Measurements from ENCODE around the gene DYRK3.
A peak's percentile ranks its signal among the peaks of the same experiment; 100 is the strongest.

Gene DYRK3

DNA sequence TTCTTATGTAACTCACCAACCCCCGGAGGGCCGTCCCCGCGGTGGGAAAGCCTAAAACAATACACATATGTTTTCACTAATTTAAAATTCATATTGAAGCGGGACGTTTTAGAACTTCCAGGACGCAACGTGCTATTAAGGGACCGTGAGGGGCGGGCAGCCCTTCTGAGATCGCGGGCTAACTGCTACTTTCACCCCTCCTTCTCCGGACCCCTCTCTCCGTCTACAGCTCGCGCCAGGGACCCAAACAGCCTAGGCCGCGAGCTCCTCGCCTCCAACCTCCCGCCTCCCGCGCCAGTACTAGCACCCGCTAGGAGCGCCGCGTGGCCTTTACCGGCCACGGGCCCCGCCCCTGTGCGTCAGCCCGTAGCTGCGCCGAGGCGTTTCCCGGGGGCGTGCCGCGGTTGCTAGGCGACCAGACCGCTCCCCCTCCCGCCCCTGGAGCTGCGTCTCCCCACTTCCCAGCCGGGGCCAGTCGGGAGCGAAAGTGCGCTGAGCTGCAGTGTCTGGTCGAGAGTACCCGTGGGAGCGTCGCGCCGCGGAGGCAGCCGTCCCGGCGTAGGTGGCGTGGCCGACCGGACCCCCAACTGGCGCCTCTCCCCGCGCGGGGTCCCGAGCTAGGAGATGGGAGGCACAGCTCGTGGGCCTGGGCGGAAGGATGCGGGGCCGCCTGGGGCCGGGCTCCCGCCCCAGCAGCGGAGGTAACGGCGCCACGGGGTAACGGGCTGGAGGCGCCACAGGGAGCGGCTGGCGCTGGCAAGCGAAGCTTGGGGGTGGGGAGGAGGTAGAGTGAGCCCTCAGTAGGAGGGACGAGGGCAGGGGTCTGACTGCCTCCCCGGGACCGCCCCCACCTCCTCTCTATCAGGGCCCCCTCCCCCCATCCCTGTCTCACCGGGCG, at the start of gene DYRK3:
TSS of gene DYRK3 (plus strand) at position 457 of the 898 bp plus-strand sequence. CDS start at position 625, 168 bp downstream.
- H3K9me3 ChIP-seq (ENCODE audit: control insufficient read depth in 1 of 2, low read length in 2 of 2): no peaks in the 10 kb centered on the region
- H3K36me3 ChIP-seq (ENCODE audit: control insufficient read depth in 1 of 2, insufficient read depth in 2 of 2, low read length in 2 of 2): no peaks in the 10 kb centered on the region
- peak within 1 kb of the TSS; percentile 83 to 87 for H3K4me3 ChIP-seq (ENCODE audit: low read depth in 1 of 2, low read length in 2 of 2)
- H3K27me3 ChIP-seq (ENCODE audit: low read depth, low read length): no peaks in the 10 kb centered on the region
- H3K27ac ChIP-seq (ENCODE audit: low read length): peak within 1 kb of the TSS; percentile 85
- H3K4me1 ChIP-seq (ENCODE audit: control insufficient read depth in 1 of 2, insufficient read depth in 2 of 2, low read length in 2 of 2): peaks cover 7 to 11% of the 10 kb centered on the region in 2 donors

GRCh38 chr1:206586501-206587445, 48.6 kb upstream of the DYRK3 start:
- peaks cover 0 to 21% of the 10 kb centered on the region in 2 donors for H3K4me1 ChIP-seq (ENCODE audit: control insufficient read depth in 1 of 2, insufficient read depth in 2 of 2, low read length in 2 of 2)
- no peak overlapping the region for H3K27ac ChIP-seq (ENCODE audit: low read length)
- H3K9me3 ChIP-seq (ENCODE audit: control insufficient read depth in 1 of 2, low read length in 2 of 2): no peaks in the 10 kb centered on the region
- H3K36me3 ChIP-seq (ENCODE audit: control insufficient read depth in 1 of 2, insufficient read depth in 2 of 2, low read length in 2 of 2): peaks cover 24 to 49% of the 10 kb centered on the region in 2 donors
- H3K27me3 ChIP-seq (ENCODE audit: low read depth, low read length): no peaks in the 10 kb centered on the region
- H3K4me3 ChIP-seq (ENCODE audit: low read depth in 1 of 2, low read length in 2 of 2): no peak overlapping the region

DNA sequence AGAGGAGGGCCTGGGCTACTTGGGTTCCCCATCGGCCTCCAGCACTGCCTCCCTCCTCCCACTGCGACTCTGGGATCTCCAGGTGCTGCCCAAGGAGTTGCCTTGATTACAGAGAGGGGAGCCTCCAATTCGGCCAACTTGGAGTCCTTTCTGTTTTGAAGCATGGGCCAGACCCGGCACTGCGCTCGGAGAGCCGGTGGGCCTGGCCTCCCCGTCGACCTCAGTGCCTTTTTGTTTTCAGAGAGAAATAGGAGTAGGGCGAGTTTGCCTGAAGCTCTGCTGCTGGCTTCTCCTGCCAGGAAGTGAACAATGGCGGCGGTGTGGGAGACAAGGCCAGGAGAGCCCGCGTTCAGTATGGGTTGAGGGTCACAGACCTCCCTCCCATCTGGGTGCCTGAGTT, 47.4 kb upstream of the DYRK3 start:
- Histone ChIP-seq H3K27ac (ENCODE audit: low read length) (no peak overlapping the region), H3K4me1 (ENCODE audit: control insufficient read depth in 1 of 2, insufficient read depth in 2 of 2, low read length in 2 of 2) (peaks cover 0 to 21% of the 10 kb centered on the region in 2 donors), H3K36me3 (ENCODE audit: control insufficient read depth in 1 of 2, insufficient read depth in 2 of 2, low read length in 2 of 2) (peaks cover 35 to 61% of the 10 kb centered on the region in 2 donors), H3K27me3 (ENCODE audit: low read depth, low read length) (no peaks in the 10 kb centered on the region), H3K9me3 (ENCODE audit: control insufficient read depth in 1 of 2, low read length in 2 of 2) (no peaks in the 10 kb centered on the region), H3K4me3 (ENCODE audit: low read depth in 1 of 2, low read length in 2 of 2) (no peak overlapping the region)

- Histone ChIP-seq H3K27me3 (ENCODE audit: low read depth, low read length) (no peaks in the 10 kb centered on the region), H3K27ac (ENCODE audit: low read length) (peak overlapping the region; percentile 35), H3K4me1 (ENCODE audit: control insufficient read depth in 1 of 2, insufficient read depth in 2 of 2, low read length in 2 of 2) (peaks cover 0 to 21% of the 10 kb centered on the region in 2 donors), H3K36me3 (ENCODE audit: control insufficient read depth in 1 of 2, insufficient read depth in 2 of 2, low read length in 2 of 2) (peaks cover 40 to 67% of the 10 kb centered on the region in 2 donors), H3K9me3 (ENCODE audit: control insufficient read depth in 1 of 2, low read length in 2 of 2) (no peaks in the 10 kb centered on the region), H3K4me3 (ENCODE audit: low read depth in 1 of 2, low read length in 2 of 2) (no peak overlapping the region)
Observed at GRCh38 chr1:206588492-206588891, 46.8 kb upstream of the DYRK3 start.

DNA sequence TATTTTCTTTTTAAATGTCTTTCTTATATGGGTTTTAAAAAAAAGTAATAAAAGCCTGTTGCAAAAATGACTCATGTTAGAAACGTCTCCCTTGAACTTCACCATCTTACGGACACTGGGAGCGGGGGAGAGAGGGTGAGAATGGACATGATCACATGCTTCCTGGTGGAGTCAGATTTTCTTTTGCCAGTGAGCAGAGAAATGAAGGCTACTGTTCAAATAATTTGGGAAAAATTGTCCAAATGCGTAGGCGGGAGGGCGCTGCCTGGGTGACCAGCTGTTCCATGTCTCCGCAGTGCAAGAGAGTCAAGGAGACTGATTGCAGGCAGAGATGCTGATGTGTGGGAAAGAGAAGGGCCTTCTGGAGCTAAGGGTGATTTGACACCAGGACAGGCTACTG, 46.1 kb upstream of the DYRK3 start:
- Histone ChIP-seq H3K36me3 (ENCODE audit: control insufficient read depth in 1 of 2, insufficient read depth in 2 of 2, low read length in 2 of 2) (peaks cover 40 to 70% of the 10 kb centered on the region in 2 donors), H3K27ac (ENCODE audit: low read length) (peak overlapping the region; percentile 35), H3K4me1 (ENCODE audit: control insufficient read depth in 1 of 2, insufficient read depth in 2 of 2, low read length in 2 of 2) (peaks cover 0 to 21% of the 10 kb centered on the region in 2 donors), H3K9me3 (ENCODE audit: control insufficient read depth in 1 of 2, low read length in 2 of 2) (no peaks in the 10 kb centered on the region), H3K4me3 (ENCODE audit: low read depth in 1 of 2, low read length in 2 of 2) (no peak overlapping the region), H3K27me3 (ENCODE audit: low read depth, low read length) (no peaks in the 10 kb centered on the region)

GRCh38 chr1:206590025-206590758, 45.1 kb upstream of the DYRK3 start:
- peak overlapping the region; percentile 40 for H3K27ac ChIP-seq (ENCODE audit: low read length)

GRCh38 chr1:206591226-206591625, 44.1 kb upstream of the DYRK3 start:
- Histone ChIP-seq H3K27me3 (ENCODE audit: low read depth, low read length) (no peaks in the 10 kb centered on the region), H3K9me3 (ENCODE audit: control insufficient read depth in 1 of 2, low read length in 2 of 2) (no peaks in the 10 kb centered on the region), H3K36me3 (ENCODE audit: control insufficient read depth in 1 of 2, insufficient read depth in 2 of 2, low read length in 2 of 2) (peaks cover 52 to 72% of the 10 kb centered on the region in 2 donors), H3K4me3 (ENCODE audit: low read depth in 1 of 2, low read length in 2 of 2) (no peak overlapping the region), H3K27ac (ENCODE audit: low read length) (peak overlapping the region; percentile 40), H3K4me1 (ENCODE audit: control insufficient read depth in 1 of 2, insufficient read depth in 2 of 2, low read length in 2 of 2) (peaks cover 0 to 21% of the 10 kb centered on the region in 2 donors)

More at GRCh38 chr1:206590025-206590758, 45.1 kb upstream of the DYRK3 start:
- peaks cover 0 to 21% of the 10 kb centered on the region in 2 donors for H3K4me1 ChIP-seq (ENCODE audit: control insufficient read depth in 1 of 2, insufficient read depth in 2 of 2, low read length in 2 of 2)
- no peaks in the 10 kb centered on the region for H3K9me3 ChIP-seq (ENCODE audit: control insufficient read depth in 1 of 2, low read length in 2 of 2)
- peaks cover 44 to 72% of the 10 kb centered on the region in 2 donors for H3K36me3 ChIP-seq (ENCODE audit: control insufficient read depth in 1 of 2, insufficient read depth in 2 of 2, low read length in 2 of 2)
- H3K4me3 ChIP-seq (ENCODE audit: low read depth in 1 of 2, low read length in 2 of 2): no peak overlapping the region
- H3K27me3 ChIP-seq (ENCODE audit: low read depth, low read length): no peaks in the 10 kb centered on the region

GRCh38 chr1:206591696-206592095, 43.6 kb upstream of the DYRK3 start:
- Histone ChIP-seq H3K27me3 (ENCODE audit: low read depth, low read length) (no peaks in the 10 kb centered on the region), H3K9me3 (ENCODE audit: control insufficient read depth in 1 of 2, low read length in 2 of 2) (no peaks in the 10 kb centered on the region), H3K4me1 (ENCODE audit: control insufficient read depth in 1 of 2, insufficient read depth in 2 of 2, low read length in 2 of 2) (peaks cover 0 to 21% of the 10 kb centered on the region in 2 donors), H3K27ac (ENCODE audit: low read length) (no peak overlapping the region), H3K36me3 (ENCODE audit: control insufficient read depth in 1 of 2, insufficient read depth in 2 of 2, low read length in 2 of 2) (peaks cover 50 to 73% of the 10 kb centered on the region in 2 donors), H3K4me3 (ENCODE audit: low read depth in 1 of 2, low read length in 2 of 2) (no peak overlapping the region)

DNA sequence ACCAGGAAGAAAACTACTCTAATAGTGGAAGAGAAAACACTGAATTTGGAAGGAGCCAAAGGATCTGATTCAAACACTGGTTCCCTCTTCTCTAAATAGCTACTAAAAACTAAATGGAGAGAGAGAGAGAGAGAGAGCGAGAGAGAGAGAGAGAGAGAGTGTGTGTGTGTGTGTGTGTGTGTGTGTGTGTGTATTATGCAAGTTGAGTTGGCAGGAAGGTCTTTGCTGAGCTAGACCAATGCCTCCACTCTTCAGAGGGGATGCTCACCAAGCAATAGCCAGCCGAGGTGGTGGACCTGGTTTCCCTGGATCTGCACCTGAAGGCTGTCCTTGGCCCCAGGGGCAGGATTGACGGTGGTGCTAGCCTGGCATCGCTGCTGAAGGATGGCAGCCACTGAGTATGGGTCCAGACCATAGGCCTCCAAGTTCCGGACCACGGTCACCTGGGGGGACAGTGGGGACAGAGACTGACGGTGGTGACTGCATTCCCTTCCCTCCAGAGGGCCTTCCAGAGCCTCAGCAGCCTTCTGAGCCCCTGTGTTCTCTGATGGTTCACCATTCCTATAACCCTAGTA, 41.9 kb upstream of the DYRK3 start:
- Histone ChIP-seq H3K4me3 (ENCODE audit: low read depth in 1 of 2, low read length in 2 of 2) (no peak overlapping the region), H3K27me3 (ENCODE audit: low read depth, low read length) (no peaks in the 10 kb centered on the region), H3K9me3 (ENCODE audit: control insufficient read depth in 1 of 2, low read length in 2 of 2) (no peaks in the 10 kb centered on the region), H3K4me1 (ENCODE audit: control insufficient read depth in 1 of 2, insufficient read depth in 2 of 2, low read length in 2 of 2) (peaks cover 0 to 14% of the 10 kb centered on the region in 2 donors), H3K36me3 (ENCODE audit: control insufficient read depth in 1 of 2, insufficient read depth in 2 of 2, low read length in 2 of 2) (peaks cover 61 to 75% of the 10 kb centered on the region in 2 donors), H3K27ac (ENCODE audit: low read length) (no peak overlapping the region)

GRCh38 chr1:206595581-206596318, 39.6 kb upstream of the DYRK3 start:
- Histone ChIP-seq H3K27ac (ENCODE audit: low read length) (no peak overlapping the region), H3K4me3 (ENCODE audit: low read depth in 1 of 2, low read length in 2 of 2) (no peak overlapping the region), H3K4me1 (ENCODE audit: control insufficient read depth in 1 of 2, insufficient read depth in 2 of 2, low read length in 2 of 2) (peaks cover 0 to 1% of the 10 kb centered on the region in 2 donors), H3K27me3 (ENCODE audit: low read depth, low read length) (no peaks in the 10 kb centered on the region), H3K9me3 (ENCODE audit: control insufficient read depth in 1 of 2, low read length in 2 of 2) (no peaks in the 10 kb centered on the region), H3K36me3 (ENCODE audit: control insufficient read depth in 1 of 2, insufficient read depth in 2 of 2, low read length in 2 of 2) (peaks cover 71 to 91% of the 10 kb centered on the region in 2 donors)

Data from muscle layer of duodenum (tissue), 2 donors.